Motor neuron (in vitro differentiated cells): ENCODE data around the gene PGS1. TPM values are rescaled to one million over a fixed set of nuclear protein-coding genes. Genes with fewer than 3 reads are reported as not detected.
"Not testable (repeated sequence)": the region's sequence is repeated elsewhere in the genome, so short reads cannot be mapped to it uniquely, and the experiment has no call there.

Experiments
- ATAC-seq, 8 experiments: fragments of 200-7000 bp; cut with Tn5 transposase; replicated peaks in 6 of 8; 2 replicates each; pipeline ENCODE4 v1.8.0; 2021; ENCODE audit warnings: mild to moderate bottlenecking in 8 of 8, moderate library complexity in 8 of 8
- H3K27ac ChIP-seq, 2 donors: fragments of 250-450 bp; sonication (Bioruptor Pico); 2 replicates each; pipeline ENCODE4 v1.9.0; 2021; ENCODE audit warnings: antibody characterized with exemption in 2 of 2, mild to moderate bottlenecking in 2 of 2, moderate library complexity in 1 of 2
- H3K4me1 ChIP-seq, 2 donors: fragments of 250-450 bp; sonication (Bioruptor Pico); replicated peaks in 1 of 2; 2 replicates each; pipeline ENCODE4 v1.6.1; 2021; ENCODE audit warnings: antibody characterized with exemption in 2 of 2, mild to moderate bottlenecking in 2 of 2, moderate library complexity in 1 of 2
- H3K4me3 ChIP-seq, 5 donors: fragments of 250-450 bp; sonication (Bioruptor Pico); 2 replicates each; pipeline ENCODE4 v1.9.0; 2021; ENCODE audit warnings: antibody characterized with exemption in 5 of 5, mild to moderate bottlenecking in 5 of 5, moderate library complexity in 4 of 5
- WGBS, 10 experiments: fragments of 450-650 bp; shearing (Covaris generic); methylation state at CpG; one replicate each; pipeline ENCODE4 v1.0.0; 2022; 5-methylcytosine and 5-hydroxymethylcytosine counted together
- in situ Hi-C, 9 experiments: fragments of 400-800 bp; cut with MboI; loops; one replicate each; pipeline ENCODE4 v1.15.0; 2021; ENCODE audit warnings: low sequenced_read_pairs in 9 of 9, low pct_unique_long_range_greater_than_20kb in 2 of 9; ENCODE audit not compliant: unreplicated experiment in 9 of 9
- total RNA-seq, 8 experiments: library from RNA; unstranded; fragments of 300-600 nt; gene quantifications; 2 replicates each; pipeline versions ENCODE4 v1.2.3 to v1.2.4, GENCODE V29; 2022

PGS1 gene
- total RNA-seq, 8 experiments from 2014 or later = 15.0 to 43.8 (median 22.0) TPM

- no peak for ATAC-seq
- WGBS, 10 experiments = 75 to 94% methylated on average over 4 to 6 of the region's 14 CpGs; no CpG with 5 or more reads in 8 of the 10 experiments
- no peak overlapping the region for H3K27ac ChIP-seq
- no peaks in the 10 kb centered on the region for H3K4me1 ChIP-seq
- no peak overlapping the region for H3K4me3 ChIP-seq
- in situ Hi-C loops = no loop called here
Observed at GRCh38 chr17:78449983-78450595, 71.6 kb downstream of the PGS1 start.

DNA sequence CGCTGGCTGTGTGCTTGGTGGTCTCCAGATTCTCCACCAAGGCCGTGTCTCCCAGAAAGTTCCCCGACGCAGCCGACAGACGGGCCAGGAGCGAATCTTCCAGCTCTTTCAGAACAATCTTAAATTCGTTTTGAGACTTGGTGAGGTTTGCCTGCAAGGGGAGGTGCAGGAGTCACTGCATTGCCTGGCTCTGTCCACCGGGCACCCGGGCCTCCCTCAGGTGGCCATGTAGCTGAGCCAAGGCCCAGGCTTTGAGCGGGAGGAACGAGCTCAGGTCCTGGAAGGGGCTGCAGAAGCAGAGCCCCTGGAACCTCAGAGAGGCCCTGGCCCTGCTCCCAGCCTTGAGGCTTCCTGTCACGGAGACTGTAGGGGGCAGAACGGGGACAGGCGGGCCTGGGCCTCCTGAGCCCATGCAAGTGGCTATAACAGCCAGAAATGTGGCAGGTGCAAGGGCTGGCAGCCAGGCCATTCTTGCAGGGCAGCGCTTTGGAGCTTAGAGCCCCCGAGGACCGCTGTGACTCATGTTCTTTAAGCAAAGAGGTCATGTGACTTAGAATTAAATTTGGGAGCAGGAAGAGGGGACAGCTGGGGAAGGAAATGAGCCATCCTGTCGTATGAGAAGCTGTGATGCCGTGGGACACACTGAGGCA is 72.4 kb downstream of the PGS1 start:
- peak in 6 of 8 experiments; percentile 15 to 71 (median 39) for ATAC-seq
- WGBS, 10 experiments = 49 to 100% (median 70%) methylated on average over 1 to 11 of the region's 20 CpGs; no CpG with 5 or more reads in 3 of the 10 experiments
- H3K4me3 ChIP-seq = no peak overlapping the region
- H3K4me1 ChIP-seq = no peaks in the 10 kb centered on the region
- in situ Hi-C loops = no loop called here
- no peak overlapping the region for H3K27ac ChIP-seq

DNA sequence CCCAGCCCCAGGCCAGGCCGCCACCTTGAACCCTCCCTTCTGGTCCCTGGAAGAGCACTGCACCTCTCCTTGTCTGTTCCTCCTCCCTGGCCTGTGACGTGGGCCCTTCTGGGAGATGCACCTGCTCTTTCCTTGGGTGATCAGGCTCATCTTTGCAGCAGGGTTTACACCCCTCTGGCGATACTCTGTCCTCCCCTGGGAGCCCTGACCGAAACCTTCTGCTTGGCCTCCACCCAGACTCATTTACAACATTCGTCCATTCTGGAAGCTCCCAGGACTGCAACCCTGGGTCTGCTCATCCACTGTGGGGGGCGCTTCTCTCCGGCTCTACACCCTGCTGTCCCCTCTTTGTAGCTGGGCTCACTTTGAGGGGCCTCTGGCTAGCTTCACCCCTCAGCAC is 73.3 kb downstream of the PGS1 start:
- H3K4me1 ChIP-seq = no peaks in the 10 kb centered on the region
- ATAC-seq = peak in 3 of 8 experiments; percentile 53 to 69 (median 56)
- in situ Hi-C loops = no loop called here
- no peak overlapping the region for H3K4me3 ChIP-seq
- no peak overlapping the region for H3K27ac ChIP-seq
- WGBS, 10 experiments = 0 to 100% (median 78%) methylated on average over 1 to 4 of the region's 7 CpGs; no CpG with 5 or more reads in 3 of the 10 experiments

DNA sequence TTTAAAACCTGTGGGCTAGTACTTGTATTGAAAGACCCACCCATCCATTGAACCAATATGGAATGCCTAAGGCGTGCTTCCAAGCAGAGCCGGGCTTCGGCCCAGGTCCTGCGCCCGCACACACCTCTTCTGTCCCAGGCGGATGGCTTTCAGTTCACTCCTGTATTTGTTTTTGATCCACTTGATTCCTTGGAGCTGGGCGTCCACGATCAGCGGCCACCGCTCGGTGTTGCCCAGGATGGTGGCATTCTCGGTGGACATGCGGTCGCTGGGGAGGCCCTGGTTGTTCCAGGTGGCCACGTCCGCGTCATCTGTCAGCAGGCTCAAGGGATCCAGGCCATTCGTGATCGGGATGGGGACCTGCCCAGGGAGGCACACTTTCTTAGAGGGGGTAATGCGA is 75.9 kb downstream of the PGS1 start:
- ATAC-seq = no peak
- no peak overlapping the region for H3K27ac ChIP-seq
- in situ Hi-C loops = no loop called here
- H3K4me3 ChIP-seq = no peak overlapping the region
- no peaks in the 10 kb centered on the region for H3K4me1 ChIP-seq
- 57 to 100% (median 78%) methylated on average over 2 to 5 of the region's 20 CpGs; no CpG with 5 or more reads in 4 of the 10 experiments for WGBS, 10 experiments

- H3K4me1 ChIP-seq = no peaks in the 10 kb centered on the region
- H3K27ac ChIP-seq = no peak overlapping the region
- 62 to 96% (median 81%) methylated on average over 2 to 4 of the region's 10 CpGs; no CpG with 5 or more reads in 6 of the 10 experiments for WGBS, 10 experiments
- no peak overlapping the region for H3K4me3 ChIP-seq
- ATAC-seq = no peak
- in situ Hi-C loops = no loop called here
Observed at GRCh38 chr17:78458091-78458490, 79.6 kb downstream of the PGS1 start.

- in situ Hi-C loops = no loop called here
Observed at GRCh38 chr17:78458736-78459335, 80.4 kb downstream of the PGS1 start.

DNA sequence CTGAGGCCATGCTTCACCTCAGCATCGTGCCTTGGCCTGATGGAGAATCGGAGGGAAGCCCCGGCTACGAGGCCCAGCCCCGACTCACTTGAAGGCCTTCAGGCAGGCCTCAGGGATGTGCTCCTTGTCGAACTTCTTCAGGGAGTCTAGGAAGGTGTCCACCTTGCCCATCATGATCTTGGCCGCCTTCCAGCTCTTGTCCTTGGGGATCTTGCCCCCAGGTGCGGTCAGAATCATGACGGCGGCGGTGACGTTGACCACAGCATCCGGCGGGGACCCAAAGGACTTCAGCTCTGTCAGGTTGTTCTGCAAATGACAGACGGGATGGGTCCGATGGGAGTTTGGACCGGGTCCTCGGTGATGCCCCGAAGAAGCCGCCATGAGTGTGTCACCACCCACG is 81.2 kb downstream of the PGS1 start:
- H3K27ac ChIP-seq = no peak overlapping the region
- in situ Hi-C loops = no loop called here
- H3K4me1 ChIP-seq = no peaks in the 10 kb centered on the region
- H3K4me3 ChIP-seq = no peak overlapping the region
- ATAC-seq = no peak
- whole genome bisulfite sequencing, 10 experiments = 33 to 100% (median 87%) methylated on average over 1 to 13 of the region's 21 CpGs; no CpG with 5 or more reads in 4 of the 10 experiments

More at GRCh38 chr17:78458736-78459335, 80.4 kb downstream of the PGS1 start:
- no peak overlapping the region for H3K27ac ChIP-seq
- WGBS, 10 experiments = 70 to 92% (median 89%) methylated on average over 5 to 16 of the region's 37 CpGs; no CpG with 5 or more reads in 6 of the 10 experiments
- no peak overlapping the region for H3K4me3 ChIP-seq
- H3K4me1 ChIP-seq = no peaks in the 10 kb centered on the region
- ATAC-seq = peak in 4 of 8 experiments; percentile 20 to 56 (median 44)

GRCh38 chr17:78460176-78460675 is 81.8 kb downstream of the PGS1 start:
- H3K4me1 ChIP-seq = no peaks in the 10 kb centered on the region
- in situ Hi-C loops = no loop called here
- WGBS, 10 experiments = 39 to 100% (median 79%) methylated on average over 1 to 8 of the region's 11 CpGs; no CpG with 5 or more reads in 3 of the 10 experiments
- H3K4me3 ChIP-seq = no peak overlapping the region
- H3K27ac ChIP-seq = no peak overlapping the region
- ATAC-seq = peak in 1 of 8 experiments; percentile 42

DNA sequence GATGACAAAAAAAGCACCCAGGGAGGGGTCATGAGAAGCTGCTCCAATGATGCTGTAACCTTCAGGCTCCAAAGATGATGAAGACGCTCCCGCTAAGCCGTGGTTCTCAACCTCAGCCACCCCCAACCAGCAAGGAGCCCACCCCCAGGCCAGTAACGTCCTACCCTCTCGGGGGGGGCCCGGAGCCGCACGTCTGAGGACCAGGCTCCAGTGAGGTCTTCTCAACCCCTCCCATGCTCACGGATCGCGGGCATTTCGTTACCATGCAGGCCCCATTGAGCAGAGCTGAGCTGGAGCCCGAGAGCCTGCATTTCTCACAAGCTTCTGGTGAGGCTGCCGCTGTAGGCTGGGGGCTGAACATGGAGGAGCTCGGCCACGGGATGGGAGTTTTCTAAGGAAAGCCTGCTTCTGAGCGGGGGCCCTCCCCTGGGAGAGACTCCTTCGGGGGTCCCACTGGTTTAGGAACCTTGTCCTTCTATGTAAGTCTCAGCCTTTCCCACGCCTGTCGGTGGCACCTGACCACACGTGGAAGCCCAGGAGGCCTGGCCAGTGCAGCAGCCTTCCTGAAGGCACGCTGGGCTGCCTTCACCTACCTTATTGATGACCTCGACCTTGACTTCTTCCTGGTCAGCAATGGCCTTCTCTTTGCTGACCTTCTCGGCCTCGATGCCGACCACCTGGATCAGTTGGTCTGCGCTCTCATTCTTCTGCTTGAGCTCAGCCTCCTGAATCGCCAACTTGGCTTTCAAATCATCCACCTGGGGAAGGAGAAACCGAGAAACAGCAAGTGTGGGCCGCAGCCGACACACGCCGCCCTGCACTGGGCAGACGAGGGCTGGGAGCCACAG is 82.7 kb downstream of the PGS1 start:
- in situ Hi-C loops = no loop called here
- 40 to 100% (median 67%) methylated on average over 1 to 16 of the region's 34 CpGs; no CpG with 5 or more reads in 3 of the 10 experiments for WGBS, 10 experiments
- no peak for ATAC-seq

DNA sequence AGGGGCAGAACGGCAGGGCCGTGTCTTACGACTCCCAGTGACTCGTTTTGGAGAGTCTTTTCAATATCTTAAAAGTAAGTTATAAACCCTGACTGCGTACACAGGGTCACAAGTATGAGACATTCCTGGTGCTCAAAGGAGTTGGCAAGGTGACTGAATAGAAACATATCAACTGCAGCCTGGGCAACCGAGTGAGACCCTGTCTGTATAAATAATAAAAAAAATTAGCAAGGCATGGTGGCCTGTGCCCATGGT is 83.3 kb downstream of the PGS1 start:
- ATAC-seq = peak in 1 of 8 experiments; percentile 65
- WGBS, 10 experiments = 50 to 95% (median 60%) methylated on average over 1 to 5 of the region's 6 CpGs; no CpG with 5 or more reads in 4 of the 10 experiments
- in situ Hi-C loops = no loop called here
- Histone ChIP-seq H3K4me1 (no peaks in the 10 kb centered on the region), H3K27ac (no peak overlapping the region), H3K4me3 (no peak overlapping the region)

More for the DNA sequence above, 82.7 kb downstream of the PGS1 start:
- H3K4me1 ChIP-seq = no peaks in the 10 kb centered on the region
- H3K4me3 ChIP-seq = no peak overlapping the region
- no peak overlapping the region for H3K27ac ChIP-seq

GRCh38 chr17:78462148-78462547 is 83.7 kb downstream of the PGS1 start:
- no peak for ATAC-seq
- in situ Hi-C loops = no loop called here
- no peak overlapping the region for H3K27ac ChIP-seq
- WGBS, 10 experiments = 10 to 67% (median 50%) methylated on average over 1 to 2 of the region's 8 CpGs; no CpG with 5 or more reads in 7 of the 10 experiments
- no peaks in the 10 kb centered on the region for H3K4me1 ChIP-seq
- no peak overlapping the region for H3K4me3 ChIP-seq

GRCh38 chr17:78466109-78466785 is 87.8 kb downstream of the PGS1 start:
- H3K4me3 ChIP-seq, H3K27ac ChIP-seq, H3K4me1 ChIP-seq, in situ Hi-C loops: not testable (repeated sequence)
- peak in 1 of 8 experiments; percentile 29 for ATAC-seq
- WGBS, 10 experiments = 60 to 100% (median 91%) methylated on average over 1 to 11 of the region's 19 CpGs; no CpG with 5 or more reads in 4 of the 10 experiments
